Putamen (tissue), 1 donor: ENCODE results near the gene MACROH2A1.

Source experiments
- DNase-seq: peaks from one replicate; pipeline ENCODE4 v3.0.0-alpha.2; 2016; ENCODE audit warnings: low spot score

Gene MACROH2A1

DNA sequence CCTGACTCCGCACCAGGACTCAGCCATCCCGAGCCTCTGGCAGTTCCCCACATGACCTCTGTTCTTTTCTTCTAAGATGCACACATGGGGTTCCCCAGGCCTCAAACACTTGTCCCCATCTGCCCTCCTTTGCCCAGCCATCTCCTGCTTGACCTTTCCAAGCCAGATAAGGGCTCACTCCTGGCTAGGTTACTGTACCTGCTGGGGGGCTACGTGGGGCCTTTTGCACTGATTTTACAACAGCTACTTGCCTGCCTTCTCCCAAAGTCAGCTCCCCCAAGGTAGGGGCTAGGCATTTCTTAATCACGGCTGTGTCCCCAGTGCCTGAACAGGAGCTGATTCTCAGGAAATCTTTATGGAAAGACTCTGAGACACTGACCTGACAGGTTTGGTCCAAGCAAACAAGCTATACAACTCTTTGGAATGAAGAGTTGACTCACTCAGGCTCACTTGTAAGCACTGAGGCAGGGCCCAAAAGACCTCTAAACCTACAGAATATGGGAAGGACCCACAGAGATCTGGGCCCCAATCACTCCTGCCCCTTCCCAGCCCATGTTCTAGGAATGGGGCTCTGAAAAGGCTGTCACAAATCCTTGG is 2.5 kb downstream of the MACROH2A1 start:
- DNase-seq, result no peak

DNA sequence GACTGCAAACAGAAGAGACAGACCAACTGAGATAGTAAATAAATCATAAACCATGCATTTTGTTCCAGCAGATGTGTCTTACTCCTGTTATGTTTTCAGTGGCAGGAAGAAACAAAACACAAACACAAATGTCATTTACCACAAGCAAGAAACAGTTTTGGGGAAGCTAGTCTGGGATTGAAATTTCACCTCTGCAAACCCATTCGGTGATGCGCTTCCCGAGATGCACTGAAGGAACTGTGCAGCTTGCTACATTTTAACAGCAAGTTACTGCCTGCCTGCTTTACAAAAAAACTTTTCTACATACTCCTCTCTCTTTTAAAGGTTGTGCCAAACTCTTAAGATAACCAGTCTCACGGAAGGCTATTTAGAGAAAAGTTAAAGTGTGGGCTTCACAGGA is 3.2 kb downstream of the MACROH2A1 start:
- DNase-seq, result no peak

DNA sequence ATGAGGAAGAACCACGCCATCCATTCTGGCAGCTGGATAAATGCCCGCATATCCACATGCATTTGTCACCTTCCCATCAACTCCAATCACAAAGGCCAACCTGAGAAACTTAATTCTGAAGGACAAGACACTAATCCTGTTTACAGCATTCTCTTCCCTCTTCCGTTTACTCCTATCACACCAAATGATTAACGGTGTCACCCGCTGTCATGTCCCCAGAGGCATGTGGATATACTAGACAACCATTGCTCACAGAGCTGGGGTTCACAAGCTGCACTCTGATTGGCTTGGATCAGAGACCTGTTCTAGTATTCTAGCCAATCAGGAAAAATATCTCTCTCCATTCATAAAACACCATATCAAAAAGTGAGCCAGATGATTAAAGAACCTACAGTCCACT is 3.6 kb downstream of the MACROH2A1 start:
- DNase-seq, result no peak

- no peak for DNase-seq
Observed at GRCh38 chr5:135394095-135394494, 4.9 kb downstream of the MACROH2A1 start.

DNA sequence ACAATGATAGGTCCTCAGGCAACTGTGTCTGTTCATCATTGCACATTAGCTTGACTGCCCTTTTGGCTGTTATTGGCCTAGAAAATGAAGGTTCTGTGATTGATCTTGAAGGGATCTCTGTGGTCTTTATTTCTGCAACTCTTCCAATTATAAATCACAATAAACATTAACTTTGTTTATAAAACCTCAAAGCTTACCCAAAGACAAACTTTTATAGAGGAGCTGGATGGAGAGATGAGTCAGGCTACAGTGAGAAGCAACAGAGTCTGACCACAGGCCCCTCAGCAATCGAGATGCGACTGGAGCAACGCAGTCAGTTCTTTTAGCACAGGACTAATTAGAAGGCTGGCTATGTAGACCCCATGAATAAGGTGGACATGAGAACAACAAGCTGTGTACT is 5.3 kb downstream of the MACROH2A1 start:
- DNase-seq, result no peak

DNA sequence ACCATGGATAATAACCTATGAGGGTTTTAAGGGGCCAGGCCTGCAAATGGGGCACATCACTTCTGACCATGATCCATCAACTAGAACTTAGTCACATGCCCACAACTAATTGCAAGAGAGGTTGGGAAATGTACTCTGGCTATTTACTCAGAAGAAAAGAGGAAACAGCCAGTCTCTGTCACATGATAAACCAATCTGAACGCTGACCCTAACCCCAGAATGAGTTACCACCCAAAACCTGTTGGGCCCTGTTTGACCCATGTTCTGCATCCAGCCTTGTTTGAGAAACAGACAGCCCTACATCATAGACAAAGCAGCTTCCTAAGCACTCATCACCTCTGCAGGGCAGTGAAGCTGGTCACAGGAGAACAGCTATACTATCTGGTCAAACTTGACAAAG is 5.8 kb downstream of the MACROH2A1 start:
- no peak for DNase-seq

GRCh38 chr5:135392256-135392655 is 6.8 kb downstream of the MACROH2A1 start:
- DNase-seq, result no peak

GRCh38 chr5:135391869-135392255 is 7.2 kb downstream of the MACROH2A1 start:
- DNase-seq, result no peak

GRCh38 chr5:135391116-135391868 is 7.7 kb downstream of the MACROH2A1 start:
- no peak for DNase-seq

GRCh38 chr5:135388860-135389435 is 10.1 kb downstream of the MACROH2A1 start:
- no peak for DNase-seq

- no peak for DNase-seq
Observed at GRCh38 chr5:135387629-135387960, 11.4 kb downstream of the MACROH2A1 start.

- DNase-seq, result no peak
Observed at GRCh38 chr5:135386886-135387628, 12.0 kb downstream of the MACROH2A1 start.

DNA sequence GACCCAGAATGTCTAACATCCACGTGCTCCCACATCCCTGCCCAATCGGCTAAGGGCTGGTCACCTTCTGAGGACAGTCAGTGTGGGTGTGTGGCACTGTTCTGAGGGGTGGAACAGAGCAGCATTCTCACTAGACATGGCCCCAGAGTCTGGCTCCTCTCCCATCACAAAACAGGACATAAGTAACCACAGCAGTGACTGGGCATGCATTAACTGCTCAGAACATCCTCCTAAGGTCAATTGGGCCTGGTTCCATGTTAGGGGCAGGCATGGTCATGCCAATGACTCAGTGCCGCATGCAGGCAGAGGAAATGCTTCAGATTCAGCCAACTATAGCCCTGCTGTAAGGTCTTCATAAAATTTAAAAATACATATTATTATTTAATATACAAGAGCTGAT is 12.9 kb downstream of the MACROH2A1 start:
- no peak for DNase-seq

DNA sequence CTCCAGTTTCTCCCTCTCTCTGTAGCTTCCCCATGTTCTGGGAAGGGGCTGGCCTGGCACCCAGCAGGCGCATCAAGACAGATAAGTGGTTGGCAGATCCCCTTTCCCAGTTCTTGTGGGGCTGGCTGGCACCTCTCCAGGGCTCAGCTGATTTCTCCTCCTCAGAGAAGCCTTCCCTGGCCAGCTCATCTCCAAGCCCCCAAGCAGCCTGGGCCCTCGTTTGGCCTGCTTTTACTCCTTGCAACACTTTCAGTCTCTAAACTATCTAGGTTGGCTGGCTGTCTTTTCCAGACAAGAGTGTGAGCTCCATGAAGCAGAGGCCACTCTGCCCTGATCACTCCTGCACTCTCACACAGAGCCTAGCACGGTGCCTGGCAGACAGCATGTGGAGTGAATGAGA is 13.5 kb downstream of the MACROH2A1 start:
- DNase-seq, result no peak

DNA sequence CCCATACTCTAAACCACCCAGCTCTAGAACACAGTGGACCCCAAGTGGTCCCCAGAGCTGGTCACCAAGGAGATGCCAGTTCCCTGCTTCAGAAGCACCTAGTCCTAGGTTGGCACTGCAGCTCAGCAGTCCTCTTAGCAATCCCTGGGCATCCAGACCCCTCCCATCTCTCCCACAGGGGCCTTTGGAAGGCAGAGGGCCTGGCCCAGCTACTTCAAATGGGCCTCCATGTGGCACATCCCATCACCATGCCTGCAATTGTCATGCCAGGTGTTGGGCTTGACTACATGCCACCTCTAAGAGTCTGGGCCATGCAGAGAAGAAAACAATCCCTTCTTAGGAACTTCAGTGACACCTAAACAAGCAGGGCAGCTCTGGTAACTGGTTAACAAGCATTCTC is 14.1 kb downstream of the MACROH2A1 start:
- DNase-seq, result no peak

GRCh38 chr5:135383803-135384495 is 15.1 kb downstream of the MACROH2A1 start:
- DNase-seq, result no peak

- DNase-seq, result no peak
Observed at GRCh38 chr5:135382981-135383380, 16.1 kb downstream of the MACROH2A1 start.

DNA sequence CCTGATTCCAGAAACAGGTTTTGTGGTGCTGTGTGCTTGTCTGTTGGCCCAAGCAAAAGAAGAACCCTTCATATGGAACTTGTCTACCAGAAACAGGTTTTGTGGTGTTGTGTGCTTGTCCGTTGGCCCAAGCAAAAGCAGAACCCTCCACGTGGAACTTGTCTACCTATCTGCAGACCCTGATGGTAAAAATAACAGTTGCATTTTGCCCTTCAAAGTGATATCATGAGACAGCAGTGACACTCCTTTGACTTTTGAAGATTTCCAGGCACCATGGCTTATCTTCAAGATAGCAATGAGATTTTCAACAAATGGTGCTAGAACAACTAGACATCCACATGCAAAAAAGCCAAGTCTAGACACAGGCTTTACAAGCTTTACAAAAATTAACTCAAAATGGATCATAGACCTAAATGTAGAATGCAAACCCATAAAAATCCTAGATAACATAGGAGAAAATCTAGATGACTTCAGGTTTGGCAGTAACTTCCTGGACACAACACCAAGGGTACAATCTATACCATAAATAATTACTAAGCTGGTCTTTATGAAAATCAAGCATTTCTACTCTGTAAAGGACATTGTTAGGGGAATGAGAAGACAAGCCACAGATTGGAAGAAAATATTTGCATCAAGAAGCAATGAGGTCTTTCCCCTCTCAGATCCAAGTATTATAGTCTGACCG is 16.8 kb downstream of the MACROH2A1 start:
- no peak for DNase-seq

DNA sequence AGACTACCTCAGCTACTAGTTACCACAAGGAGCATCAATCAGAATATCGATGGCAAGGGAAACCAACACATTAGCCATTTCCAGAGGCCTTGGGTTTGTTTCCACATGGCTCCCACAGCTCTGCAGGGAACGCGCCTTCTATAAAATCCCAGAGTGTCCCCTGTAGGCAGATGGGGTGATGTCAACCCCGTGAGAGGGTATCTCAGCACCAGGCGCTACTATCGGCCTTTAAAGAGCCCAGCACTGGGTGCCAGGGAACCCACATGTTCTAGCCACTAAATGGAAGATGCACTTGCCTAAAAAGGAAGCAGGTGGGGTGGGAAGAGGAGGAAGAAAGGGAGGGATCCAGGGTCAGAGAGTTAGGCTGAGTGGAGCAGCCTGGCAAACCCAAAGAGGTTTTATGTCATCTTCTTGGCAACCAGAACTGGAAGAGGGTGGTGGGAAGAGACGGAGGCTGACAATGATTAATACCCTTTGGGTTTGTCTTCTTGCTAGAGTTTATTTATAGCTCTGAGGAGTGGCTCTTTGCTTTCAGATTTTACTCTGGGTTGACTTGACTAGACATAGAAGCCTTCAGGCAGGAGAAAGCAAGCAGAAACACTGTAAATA is 19.9 kb downstream of the MACROH2A1 start:
- peak; percentile 62 for DNase-seq

GRCh38 chr5:135377751-135378680 is 21.0 kb downstream of the MACROH2A1 start:
- DNase-seq, result no peak
